Kidney glomerular epithelial cell (primary cell): Measurements from ENCODE around the gene AGXT.

ENCODE experiments used
- DNase-seq: peaks from one replicate; lab custom pipeline; 2025; lab: John Stamatoyannopoulos, UW

AGXT gene

DNA sequence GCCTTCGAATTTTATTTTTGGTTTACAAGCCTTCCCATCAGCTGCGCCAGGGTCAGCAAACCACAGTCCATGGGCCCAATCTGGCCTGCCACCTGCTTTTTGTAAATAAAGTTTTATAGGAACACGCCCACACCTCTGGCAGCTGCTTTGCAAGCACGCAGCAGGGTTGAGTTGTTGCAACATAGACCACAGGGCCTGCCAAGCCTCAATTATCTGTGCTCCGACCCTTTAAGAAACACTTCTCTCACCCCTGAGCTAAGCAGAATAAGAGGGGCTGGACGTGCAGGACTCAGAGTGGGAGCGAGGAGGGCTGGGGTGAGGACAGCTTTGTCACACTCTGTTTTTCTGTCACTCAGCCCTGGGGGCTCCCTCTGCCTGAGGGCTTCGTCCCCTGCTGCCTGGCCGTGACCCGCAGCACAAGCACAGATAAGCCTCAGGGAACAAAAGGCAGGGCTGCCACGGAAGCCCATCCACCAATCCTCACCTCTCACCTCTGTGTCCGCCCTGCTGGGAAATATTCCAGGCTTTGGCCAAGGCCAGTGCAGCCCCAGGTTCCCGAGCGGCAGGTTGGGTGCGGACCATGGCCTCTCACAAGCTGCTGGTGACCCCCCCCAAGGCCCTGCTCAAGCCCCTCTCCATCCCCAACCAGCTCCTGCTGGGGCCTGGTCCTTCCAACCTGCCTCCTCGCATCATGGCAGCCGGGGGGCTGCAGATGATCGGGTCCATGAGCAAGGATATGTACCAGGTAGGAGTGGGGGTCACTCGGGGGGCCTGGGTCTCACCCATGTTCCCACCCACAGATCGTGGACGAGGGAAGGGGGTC is at the start of gene AGXT:
AGXT (plus strand) TSS at position 539 of the 823 bp plus-strand sequence; CDS start at position 581, 42 bp downstream.
- no peak for DNase-seq

DNA sequence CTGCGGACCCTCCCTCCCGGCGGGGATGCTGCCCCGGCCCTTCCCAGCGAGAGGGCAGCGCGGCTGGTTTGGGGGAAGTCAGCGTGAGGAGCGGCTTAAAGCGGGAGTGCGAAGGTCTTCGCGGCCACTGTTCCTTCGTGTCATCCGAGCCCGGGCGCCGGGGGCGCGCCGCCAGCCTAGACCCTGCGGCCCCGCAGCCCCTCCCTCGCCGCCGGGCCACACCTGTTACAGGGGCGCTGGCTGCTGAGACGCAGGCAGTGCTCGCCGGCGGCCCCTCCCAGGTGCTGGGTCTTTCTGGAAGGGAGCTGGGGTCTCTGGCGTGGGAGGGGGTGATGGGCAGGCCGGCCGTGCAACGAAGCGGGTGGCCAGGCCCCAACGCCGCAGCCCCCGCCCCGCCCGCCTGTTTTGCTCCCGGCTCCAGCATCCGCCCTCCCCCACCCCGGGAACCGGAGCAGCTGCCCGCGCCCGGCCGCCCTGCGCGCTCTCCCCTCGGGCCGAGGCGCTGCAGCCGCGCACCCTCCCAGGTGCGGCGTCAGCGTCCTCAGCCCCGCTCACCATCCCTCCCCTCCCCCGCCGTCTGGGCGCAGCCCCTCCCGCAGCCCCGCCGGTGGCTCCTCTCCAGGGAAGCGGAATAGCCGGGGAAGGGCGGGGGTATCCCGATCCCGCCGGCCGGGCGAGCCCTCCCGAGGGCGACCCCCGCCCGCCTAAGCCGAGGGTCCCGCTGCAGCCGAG is 49.3 kb upstream of the AGXT start:
- no peak for DNase-seq

DNA sequence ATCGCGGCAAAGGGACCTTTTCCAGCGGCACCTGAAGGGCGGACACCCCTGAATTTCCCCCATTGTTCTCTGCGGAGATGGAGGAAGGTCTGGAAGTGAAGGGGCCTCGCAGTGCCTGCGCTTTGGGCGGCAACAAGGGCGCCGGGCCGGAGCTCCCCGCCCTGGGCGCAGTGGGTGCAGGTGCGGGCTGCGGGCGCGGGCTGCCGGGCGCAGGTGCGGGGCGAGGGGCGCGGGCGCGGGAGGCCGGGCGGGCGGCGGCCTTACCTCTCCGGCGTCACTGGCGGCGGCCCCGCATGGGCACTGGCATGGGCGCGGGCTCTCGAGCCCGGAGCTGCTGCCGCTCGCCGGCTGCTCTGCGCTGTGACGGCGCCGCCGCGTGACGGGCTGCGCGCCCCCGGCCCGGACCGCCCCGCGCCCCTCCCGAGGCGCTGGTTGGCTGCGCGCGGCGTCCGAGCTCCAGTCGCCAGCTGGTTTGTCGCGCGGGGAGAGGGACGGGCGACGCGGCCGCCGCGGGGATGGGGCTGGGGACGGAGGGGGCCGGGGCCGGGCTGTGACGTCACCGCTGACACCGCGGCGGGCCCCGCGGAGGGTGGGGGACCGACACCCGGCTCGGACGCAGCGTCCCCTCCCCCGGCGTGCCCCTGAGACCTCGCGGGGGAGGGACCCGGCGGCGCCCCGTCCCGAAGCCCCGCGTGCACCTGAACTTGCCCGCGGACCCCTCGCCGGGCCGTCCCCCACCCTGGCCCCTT is 48.6 kb upstream of the AGXT start, which contains the start of gene KIF1A:
KIF1A (minus strand) TSS at position 362 of the 749 bp plus-strand sequence. CDS start 22,467 bp downstream, outside the sequence.
- no peak for DNase-seq

DNA sequence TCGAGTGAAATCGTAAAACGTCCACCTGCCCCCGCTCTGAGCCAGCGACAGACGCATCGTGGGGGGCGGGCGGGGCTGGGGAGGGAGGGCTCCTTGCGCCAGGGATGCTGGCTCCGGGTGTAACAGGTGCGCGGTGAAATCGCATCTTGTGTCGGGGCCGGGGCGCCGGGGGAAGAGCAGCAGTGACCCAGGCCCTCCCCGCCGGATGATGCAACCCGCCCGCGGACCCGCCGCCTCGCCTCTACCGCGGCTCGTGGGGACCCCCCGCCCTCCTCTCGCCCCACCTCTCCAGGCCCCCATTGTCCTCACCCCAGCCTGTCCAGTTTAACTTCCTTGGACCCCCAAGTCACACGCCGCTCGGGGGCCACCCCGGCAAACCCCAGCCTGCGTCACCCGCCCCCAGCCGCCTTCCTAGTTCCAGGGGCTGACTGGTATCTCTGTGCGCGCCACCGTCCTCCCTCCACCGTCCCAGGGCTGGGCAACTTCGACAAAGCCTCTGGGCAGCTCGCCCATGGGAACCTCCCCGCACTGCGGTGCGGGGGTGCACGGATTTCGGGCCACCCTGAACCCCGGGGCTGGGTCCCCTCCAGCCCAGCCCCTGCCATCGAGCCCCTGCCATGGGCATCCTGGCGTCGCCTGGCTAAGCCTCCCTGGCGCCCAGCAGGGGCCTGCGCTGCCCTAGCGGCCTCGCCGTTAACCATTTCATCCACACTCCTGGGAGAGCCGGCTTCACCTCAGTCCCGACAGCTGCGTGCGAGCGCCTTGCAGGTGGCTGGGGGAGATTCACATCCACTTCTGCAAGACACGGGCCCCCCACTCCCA is 47.8 kb upstream of the AGXT start:
- no peak for DNase-seq

DNA sequence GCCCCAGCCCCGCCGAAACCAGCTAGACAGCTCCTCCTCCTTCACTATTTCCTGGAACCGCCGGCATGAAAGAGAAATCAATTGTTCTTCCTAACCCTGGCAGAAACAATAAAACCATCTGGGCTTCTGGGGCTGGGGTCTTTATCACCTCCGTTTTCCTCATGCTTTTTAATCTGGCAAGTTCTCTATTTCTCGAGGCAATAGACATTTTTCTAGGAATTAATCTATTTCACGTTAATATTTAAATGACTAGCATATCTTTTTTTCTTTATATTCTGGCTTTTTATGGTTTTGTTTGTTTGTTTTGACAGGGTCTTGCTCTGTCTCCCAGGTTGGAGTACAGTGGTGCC is 47.2 kb upstream of the AGXT start:
- DNase-seq, result no peak

DNA sequence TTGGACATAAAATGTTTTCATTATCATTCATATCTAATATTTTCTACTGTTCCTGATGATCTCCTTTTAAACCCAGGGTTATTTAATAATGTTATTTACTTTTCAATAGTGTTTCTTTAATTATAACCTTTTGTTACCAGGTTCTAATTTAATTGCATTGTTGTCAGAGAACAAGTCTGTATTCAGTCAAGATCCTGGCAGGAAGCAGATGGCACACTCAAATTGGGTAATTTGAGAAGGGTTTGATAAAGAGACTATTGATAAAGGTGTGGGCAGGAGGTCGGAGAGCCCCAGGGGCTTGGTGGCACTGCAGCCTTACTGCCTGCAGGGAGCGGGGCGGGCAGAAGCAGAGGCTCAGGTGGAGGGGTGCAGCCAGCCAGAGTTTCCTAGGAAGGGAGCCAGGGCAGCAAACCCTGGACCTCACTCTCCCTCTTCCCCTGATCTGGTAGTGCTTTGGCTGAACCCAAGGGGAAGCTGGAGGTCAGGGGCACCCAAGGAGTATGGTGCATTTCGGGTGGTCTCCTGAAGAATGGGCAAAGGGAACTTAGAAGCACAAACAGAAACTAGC is 46.3 kb upstream of the AGXT start:
- no peak for DNase-seq

DNA sequence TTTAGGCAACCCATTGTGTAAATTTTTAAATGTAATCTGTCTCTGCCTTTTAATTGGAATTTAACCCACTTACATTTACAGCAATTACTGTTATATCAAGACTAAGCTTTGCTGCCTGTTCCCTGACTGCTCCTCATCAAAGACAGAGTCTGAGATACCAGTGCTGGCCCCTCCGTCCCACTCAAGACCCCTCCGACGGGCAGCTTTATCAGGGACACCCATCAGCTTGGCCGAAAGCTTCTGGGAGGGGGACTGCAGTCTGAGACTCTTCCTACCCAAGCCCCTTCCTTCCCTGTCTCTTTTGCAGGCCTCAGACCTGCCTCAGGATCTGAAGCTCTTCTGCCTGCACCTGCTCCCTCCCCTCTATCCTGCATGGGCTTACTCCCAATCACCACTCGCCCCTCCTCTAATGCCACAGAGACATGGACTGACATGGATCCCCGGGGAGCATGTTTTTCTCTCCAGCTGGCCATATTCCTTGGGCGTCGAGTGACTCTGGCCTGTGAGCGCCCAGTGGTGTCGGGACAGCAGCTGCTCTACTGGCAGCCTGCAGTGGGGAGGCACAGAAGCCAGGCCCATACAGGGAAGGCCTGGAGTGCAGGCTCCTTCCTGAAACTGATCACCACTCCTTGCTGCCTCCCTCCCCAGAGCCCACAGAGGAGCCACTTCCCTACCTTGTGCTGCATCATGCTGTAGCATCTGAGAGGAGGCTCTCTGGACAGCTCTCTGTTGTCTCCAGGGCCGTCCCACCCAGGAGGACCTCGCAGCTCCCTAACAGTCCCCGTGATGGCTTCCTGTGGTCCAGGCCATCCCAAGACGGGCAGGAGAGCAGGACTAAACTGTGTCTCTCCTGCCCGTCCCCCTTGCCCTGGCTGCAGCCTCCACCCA is 44.9 kb upstream of the AGXT start:
- no peak for DNase-seq

DNA sequence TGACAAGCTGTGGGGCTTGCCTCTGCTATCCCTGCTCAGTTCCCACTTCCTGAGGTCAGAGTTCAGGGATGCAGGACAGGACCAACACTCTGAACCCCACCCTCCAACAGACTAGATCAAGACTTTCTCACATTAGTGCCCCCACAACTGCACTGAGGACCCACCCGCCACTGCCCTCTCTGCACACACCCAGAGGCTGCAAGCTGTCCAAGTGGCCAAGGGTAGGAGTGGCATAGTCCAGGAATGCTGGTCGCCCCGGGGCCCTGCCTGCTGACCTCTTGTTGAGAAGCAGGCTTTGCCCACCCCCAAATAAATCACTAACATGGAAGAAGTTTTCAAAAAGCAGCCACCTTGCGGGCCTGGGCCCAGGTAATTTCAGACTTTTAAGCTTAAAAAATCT is 43.1 kb upstream of the AGXT start:
- DNase-seq, result no peak

DNA sequence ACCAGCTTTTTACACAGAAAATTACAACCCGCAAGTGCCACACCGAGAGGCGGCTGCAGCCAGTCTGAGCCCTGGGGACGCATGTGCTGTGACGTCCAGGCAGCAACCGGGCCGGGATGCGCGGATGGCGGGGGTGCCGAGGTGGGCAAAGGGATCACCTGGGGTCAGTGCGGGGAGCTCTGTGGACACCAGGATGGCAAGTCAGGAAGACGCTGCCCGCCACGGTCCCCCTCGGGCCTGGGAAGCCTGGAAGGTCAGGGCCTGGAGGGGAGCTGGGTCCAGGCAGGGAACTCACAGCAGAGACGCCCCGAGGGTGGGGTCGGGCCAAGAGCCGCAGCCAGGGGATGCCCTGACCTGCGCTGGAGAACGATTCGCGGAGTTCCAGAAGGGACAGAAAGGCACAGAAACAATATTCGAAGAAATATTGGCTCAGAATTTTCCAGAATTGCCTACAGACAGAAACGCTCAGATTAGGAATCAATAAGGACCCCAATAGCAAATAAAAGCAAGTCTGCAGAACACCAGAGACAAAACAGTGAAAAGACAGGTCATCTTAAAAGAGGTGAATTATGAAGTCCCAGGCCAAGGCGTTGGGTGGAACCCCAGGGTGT is 36.9 kb upstream of the AGXT start:
- no peak for DNase-seq

DNA sequence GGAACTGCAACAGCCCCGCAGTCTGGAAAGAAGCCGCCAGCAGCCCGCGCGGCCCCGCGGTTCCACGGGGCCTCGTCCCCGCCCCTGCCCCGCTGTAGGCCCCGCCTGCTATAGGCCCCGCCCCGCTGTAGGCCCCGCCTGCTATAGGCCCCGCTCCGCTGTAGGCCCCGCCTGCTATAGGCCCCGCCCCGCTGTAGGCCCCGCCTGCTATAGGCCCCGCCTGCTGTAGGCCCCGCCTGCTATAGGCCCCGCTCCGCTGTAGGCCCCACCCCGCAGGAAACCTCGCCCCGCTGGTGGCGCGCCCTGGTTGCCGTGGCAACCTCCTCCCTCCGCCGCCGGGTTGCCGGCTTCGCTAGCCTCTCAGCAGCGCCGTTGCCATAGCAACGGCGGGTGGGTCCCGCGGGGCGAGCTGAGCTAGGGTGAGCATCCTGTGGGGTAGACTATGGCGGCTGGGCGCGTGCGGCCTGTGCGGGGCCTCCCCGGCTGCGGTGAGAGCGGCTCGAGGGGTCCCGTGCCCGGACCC is 36.4 kb upstream of the AGXT start:
- peak; percentile 3 for DNase-seq

DNA sequence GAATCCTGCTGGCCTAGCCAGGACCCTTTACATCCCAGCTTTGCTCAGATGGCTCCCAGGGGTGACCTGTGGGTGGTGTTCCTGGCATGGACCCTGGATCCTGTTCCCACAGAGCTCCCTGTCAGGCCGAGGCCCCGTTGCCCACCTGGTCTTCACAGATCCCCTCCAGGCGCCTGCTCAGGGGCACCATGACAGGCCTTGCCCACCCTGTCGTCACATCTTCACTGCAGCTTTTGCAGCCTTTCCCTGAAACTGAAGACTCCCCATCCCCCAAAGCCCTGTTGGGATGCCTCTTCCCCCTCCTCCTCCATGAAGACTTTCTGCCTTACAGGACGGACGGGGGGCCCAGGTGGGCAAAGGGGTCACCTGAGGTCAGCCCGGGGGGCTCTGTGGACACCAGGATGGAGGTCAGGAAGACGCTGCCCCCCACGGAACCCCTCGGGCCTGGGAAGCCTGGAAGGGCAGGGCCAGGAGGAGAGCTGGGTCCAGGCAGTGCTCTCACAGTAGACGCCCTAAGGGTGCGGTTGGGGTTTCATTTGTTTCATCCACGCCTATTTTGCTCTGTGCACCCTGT is 35.6 kb upstream of the AGXT start:
- no peak for DNase-seq

DNA sequence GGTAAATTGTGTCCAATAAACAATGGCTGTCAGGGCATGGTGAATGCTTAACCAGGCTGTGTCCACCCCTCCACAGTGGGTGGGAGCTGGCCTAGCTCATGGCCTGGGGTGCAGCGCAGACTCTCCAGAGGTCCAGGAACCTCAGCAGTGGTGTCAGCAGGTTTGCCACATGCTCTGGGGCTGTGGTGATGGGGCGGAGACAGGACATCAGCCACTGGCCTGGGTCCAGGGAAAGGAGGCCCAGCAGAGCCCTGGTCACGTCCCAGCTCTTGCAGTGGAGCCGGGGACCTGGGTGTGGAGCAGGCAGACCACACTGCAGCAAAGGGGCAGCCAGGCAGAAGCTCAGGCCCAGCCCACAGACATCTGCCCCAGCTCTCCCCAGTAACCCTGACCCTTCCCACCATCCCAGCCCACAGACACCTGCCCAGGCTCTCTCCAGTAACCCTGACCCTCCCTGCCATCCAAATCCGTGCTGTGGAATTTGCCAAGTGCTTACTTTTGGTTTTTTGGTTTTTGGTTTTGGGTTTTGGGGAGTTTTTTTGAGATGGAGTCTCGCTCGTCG is 34.8 kb upstream of the AGXT start:
- no peak for DNase-seq

DNA sequence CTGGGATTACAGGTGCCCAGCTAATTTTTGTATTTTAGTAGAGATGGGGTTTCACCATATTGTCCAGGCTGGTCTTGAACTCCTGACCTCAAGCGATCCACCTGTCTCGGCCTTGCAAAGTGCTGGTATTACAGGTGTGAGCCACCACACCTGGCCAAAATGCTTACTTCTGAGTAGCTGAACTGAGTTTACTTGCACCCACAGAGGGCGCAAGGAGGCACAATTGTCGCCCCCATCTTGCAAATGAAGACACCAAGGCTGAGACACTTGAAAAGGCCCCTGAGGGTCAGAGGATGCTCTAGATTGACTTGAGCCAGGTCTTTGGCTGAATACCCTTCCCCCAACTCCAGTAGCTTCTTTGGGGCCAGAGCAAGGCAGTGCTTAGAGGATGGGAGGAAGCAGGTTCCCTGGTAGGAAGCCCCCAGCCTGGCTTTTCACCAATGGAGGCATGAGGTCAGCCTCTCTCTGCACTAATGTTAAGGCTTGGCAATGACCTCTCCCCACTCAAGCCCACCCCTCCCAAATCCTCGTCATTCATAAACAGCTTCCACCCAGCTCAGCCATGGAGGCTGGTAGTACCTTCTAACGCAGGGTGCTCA is 34.1 kb upstream of the AGXT start:
- DNase-seq, result no peak

DNA sequence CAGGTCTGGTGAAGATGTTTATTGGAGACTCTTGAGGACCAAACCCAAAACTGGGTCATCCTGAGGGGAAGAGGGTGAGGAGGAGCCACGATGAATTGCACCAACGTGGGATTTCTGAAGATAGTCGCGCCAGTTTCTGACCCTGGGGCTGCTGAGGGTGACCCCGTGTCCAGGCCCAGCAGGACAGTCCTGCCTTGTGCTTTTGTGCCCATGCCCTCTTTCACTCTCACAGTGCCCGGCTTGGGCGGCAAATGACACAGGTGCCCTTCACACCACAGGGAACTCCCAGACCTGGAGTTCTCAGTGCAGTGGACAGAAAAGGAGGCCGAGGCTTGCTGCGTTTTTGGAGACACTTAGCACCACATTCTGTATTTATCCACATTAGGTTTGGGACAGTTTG is 33.1 kb upstream of the AGXT start:
- DNase-seq, result no peak

DNA sequence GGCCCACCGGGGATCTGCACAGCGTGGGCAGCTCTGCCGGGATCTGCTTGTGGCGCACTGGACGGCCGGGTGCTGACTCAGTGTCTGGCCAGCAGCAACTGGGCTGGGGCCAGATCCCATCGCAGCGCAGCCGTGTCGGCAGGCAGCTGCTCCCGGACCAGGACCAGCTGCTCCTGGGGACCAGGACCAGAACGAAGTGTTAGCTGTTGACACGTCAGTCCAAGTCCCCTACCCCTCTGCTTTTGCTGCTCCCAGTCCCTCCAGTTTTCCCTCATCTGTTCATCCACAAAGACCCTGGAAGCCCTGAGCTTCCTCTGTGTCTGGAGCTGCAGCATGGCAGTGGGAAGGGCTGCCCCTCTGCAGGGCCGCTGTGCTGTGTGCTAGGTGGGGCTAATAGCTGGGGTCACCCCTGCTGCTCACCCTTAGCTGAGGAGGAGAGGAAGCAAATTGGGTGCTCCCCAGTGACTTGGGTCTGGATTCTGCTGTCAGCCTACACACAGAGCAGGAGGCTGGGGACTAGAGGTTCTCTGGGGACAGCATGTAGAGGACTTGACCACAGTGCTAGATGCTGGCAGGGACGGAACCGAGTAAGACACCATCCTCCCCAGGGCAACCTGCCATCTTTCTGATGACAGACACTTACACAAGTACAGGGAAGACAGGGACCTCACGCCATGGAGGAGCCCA is 31.7 kb upstream of the AGXT start:
- DNase-seq, result no peak

DNA sequence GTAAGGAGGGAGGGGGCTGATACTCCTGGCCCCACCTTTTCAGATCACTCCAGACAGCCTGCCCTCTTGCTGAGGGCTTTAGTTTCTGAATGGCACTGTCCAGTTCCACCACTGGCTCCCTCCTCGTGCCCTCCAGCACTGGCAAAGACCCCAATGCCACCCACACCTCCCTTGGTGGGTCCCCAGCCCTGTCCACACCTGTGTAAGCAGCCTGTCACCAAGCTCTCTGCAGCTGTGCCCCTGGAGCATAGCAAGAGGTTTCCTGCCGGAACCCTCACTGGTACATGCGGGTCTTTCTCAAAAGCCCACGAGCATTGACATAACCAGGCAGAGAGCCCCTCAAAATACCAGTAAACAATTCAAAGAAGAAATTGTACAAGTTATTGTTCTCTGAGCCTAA is 31.0 kb upstream of the AGXT start:
- DNase-seq, result no peak

DNA sequence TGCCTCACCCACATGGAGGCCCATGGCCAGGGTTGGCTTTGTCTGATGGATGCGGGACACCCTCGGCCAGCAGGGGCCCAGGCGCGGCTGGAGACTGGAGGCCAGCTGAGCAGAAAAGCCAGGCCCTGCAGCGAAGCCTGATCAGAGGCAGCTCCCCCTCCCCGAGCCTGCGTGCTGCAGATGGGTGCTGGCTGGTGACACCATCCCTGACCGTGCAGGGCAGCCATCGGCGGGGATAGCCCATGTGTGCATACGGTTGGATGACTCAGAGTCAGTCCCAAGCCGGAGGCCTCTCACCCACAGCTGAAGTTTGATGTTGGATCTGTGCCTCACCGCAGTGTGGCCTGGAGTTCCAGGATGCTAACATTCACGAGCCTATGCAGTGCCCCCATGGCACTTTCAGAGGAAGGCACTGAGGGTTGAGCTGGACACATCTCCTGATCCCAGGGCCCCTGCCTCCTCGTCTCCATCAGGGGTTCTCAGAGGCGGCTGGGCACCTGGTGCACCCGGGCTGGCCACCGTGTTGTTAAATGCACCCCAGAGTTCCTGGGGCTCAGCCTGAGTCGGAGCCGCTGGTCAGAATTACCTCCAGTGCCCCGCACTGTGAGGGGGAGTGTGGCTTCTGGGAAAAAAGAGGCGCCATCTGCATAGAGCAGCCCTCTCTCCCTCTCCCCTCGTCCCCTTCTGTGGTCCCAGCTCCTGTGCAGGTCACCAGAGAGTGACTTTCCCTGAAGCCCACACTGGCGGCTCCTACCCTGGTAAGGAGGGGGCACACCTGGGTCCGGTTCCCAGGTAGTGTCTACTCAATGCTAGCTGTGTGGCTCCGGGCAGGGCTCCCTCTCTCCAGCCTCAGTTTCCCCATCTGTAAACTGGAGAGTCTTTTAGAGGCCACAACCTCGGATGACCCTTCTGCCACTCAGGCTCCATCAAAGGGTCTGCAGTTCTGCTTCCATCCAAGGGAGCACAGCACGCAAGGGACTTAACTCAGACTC is 29.2 kb upstream of the AGXT start:
- DNase-seq, result no peak
